Caki2 (cell line): ENCODE data around the gene CRMP1. TPM values are rescaled to one million over a fixed set of nuclear protein-coding genes. Genes with fewer than 3 reads are reported as not detected.

Experiments used
- DNase-seq: peaks from one replicate; pipeline ENCODE4 v3.0.0-alpha.2; 2015; ENCODE audit warnings: low read depth
- in situ Hi-C: cut with HindIII; loops from 2 replicates; pipeline ENCODE4 v1.10.0; 2016; ENCODE audit warnings: low sequenced_read_pairs, low pct_unique_long_range_greater_than_20kb, mixed read lengths
- total RNA-seq: library from RNA; depleted of rRNA; stranded (reverse); fragments of >200 nt; shearing (Covaris generic); gene quantifications from 2 replicates; pipeline ENCODE4 v1.2.3, GENCODE V29; 2014; ENCODE audit warnings: low replicate concordance

CRMP1 gene
- total RNA-seq, 1 experiment from 2014 or later = not detected

- in situ Hi-C loops = no loop called here
- no peak for DNase-seq
These were observed 29.7 kb upstream of the CRMP1 start for GRCh38 chr4:5922556-5922955.

GRCh38 chr4:5921981-5922380 is 29.1 kb upstream of the CRMP1 start:
- in situ Hi-C loops = no loop called here
- DNase-seq = no peak

- in situ Hi-C loops = no loop called here
- DNase-seq = no peak
These were observed 28.5 kb upstream of the CRMP1 start for GRCh38 chr4:5921101-5921980.

GRCh38 chr4:5919571-5919970 is 26.7 kb upstream of the CRMP1 start:
- in situ Hi-C loops = no loop called here
- DNase-seq = no peak

- DNase-seq = no peak
These were observed 26.2 kb upstream of the CRMP1 start for GRCh38 chr4:5919044-5919443.

GRCh38 chr4:5918331-5918985 is 25.6 kb upstream of the CRMP1 start:
- DNase-seq = no peak
- in situ Hi-C loops = no loop called here

More at GRCh38 chr4:5919044-5919443, 26.2 kb upstream of the CRMP1 start:
- in situ Hi-C loops = no loop called here

GRCh38 chr4:5917672-5918071 is 24.8 kb upstream of the CRMP1 start:
- no peak for DNase-seq
- in situ Hi-C loops = no loop called here

GRCh38 chr4:5916229-5916628 is 23.3 kb upstream of the CRMP1 start:
- in situ Hi-C loops = no loop called here
- DNase-seq = no peak

- in situ Hi-C loops = no loop called here
- DNase-seq = no peak
These were observed 20.6 kb upstream of the CRMP1 start for GRCh38 chr4:5913454-5913853.

- DNase-seq = no peak
- in situ Hi-C loops = no loop called here
These were observed 19.7 kb upstream of the CRMP1 start for GRCh38 chr4:5912614-5913019.

- in situ Hi-C loops = no loop called here
- no peak for DNase-seq
These were observed 16.1 kb upstream of the CRMP1 start for GRCh38 chr4:5908876-5909427.

- in situ Hi-C loops = no loop called here
These were observed 13.3 kb upstream of the CRMP1 start for GRCh38 chr4:5906191-5906590.

GRCh38 chr4:5905714-5906113 is 12.8 kb upstream of the CRMP1 start:
- in situ Hi-C loops = no loop called here
- no peak for DNase-seq

More at GRCh38 chr4:5906191-5906590, 13.3 kb upstream of the CRMP1 start:
- DNase-seq = no peak

GRCh38 chr4:5900844-5901243 is 8.0 kb upstream of the CRMP1 start:
- no peak for DNase-seq
- in situ Hi-C loops = no loop called here

GRCh38 chr4:5899881-5900280 is 7.0 kb upstream of the CRMP1 start:
- DNase-seq = no peak
- in situ Hi-C loops = no loop called here

- in situ Hi-C loops = no loop called here
- no peak for DNase-seq
These were observed 6.5 kb upstream of the CRMP1 start for GRCh38 chr4:5899396-5899795.

GRCh38 chr4:5897674-5898073 is 4.8 kb upstream of the CRMP1 start:
- in situ Hi-C loops = no loop called here
- DNase-seq = no peak

- in situ Hi-C loops = no loop called here
- no peak for DNase-seq
These were observed 2.4 kb upstream of the CRMP1 start for GRCh38 chr4:5895287-5895686.

GRCh38 chr4:5894266-5894665 is 1.4 kb upstream of the CRMP1 start:
- in situ Hi-C loops = no loop called here
- no peak for DNase-seq
